ENCODE data around the gene MALRD1. TPM values are rescaled to one million over a fixed set of nuclear protein-coding genes. Genes with fewer than 3 reads are reported as not detected.
"Not testable (repeated sequence)": the region's sequence is repeated elsewhere in the genome, so short reads cannot be mapped to it uniquely, and the experiment has no call there.

The MALRD1 gene
- total RNA-seq, 1 experiment from 2014 or later, result under 0.01 TPM

- H3K4me1 ChIP-seq (replicated peaks), result peaks cover 26% of the 10 kb centered on the region
- no peaks in the 10 kb centered on the region for H3K36me3 ChIP-seq
- H3K27me3 ChIP-seq (replicated peaks), result no peaks in the 10 kb centered on the region
- no peak for DNase-seq (ENCODE audit: low read depth in 1 of 2, low spot score in 2 of 2)
- 0 out of 2 replicates have a peak, but pooled peaks cover 5% of the 10 kb centered on the region for H3K9me3 ChIP-seq (replicated peaks)
- H3K27ac ChIP-seq, result no peak overlapping the region
- H3K4me3 ChIP-seq, result no peak overlapping the region
These were observed 658.8 kb downstream of the MALRD1 start for GRCh38 chr10:19707376-19707775.

DNA sequence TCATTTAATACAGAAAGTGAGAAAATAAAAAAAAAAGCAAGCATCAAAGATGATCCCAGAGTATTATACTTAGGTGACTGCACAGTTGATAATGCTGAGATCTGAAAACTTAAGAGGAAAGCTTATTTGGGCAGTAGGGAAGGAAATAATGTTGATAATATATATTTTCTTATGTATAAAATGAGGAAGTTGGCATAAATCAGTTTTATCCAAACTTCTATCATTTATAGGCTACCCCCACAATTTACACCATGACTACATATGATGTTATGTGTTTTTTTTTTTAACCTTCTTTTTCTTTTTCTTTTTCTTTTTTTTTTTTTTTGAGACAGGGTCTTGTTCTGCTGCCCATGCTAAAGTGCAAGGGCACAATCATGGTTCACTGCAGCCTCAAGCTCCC, 659.4 kb downstream of the MALRD1 start:
- H3K27ac ChIP-seq, result no peak overlapping the region
- H3K4me3 ChIP-seq, result no peak overlapping the region

DNA sequence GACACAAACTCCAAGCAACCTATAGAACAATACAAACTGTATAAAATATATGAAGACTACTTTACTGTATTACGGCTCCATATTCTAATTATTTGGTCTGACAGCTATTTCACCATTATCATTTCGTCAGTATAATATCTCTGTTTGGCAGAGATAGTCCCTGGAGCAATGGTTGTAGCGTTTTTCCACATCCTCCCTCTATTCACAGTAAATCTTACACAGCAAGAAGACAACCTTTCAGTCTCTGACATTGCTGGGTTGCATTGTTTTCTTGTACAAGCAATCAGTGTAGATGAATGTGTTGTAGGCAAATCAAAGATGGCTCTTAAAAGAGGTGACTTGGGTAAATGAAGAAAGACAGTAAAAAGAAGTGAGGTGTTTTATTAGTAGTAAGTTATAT, 662.0 kb downstream of the MALRD1 start:
- Histone ChIP-seq H3K27ac (no peak overlapping the region), H3K4me3 (no peak overlapping the region), H3K9me3 (replicated peaks) (0 out of 2 replicates have a peak, but pooled peaks cover 5% of the 10 kb centered on the region), H3K4me1 (replicated peaks) (no peaks in the 10 kb centered on the region), H3K27me3 (replicated peaks) (no peaks in the 10 kb centered on the region), H3K36me3 (no peaks in the 10 kb centered on the region)
- no peak for DNase-seq (ENCODE audit: low read depth in 1 of 2, low spot score in 2 of 2)

More for the DNA sequence above, 659.4 kb downstream of the MALRD1 start:
- no peak for DNase-seq (ENCODE audit: low read depth in 1 of 2, low spot score in 2 of 2)
- no peaks in the 10 kb centered on the region for H3K36me3 ChIP-seq
- no peaks in the 10 kb centered on the region for H3K27me3 ChIP-seq (replicated peaks)
- peaks cover 20% of the 10 kb centered on the region for H3K4me1 ChIP-seq (replicated peaks)
- H3K9me3 ChIP-seq (replicated peaks), result 0 out of 2 replicates have a peak, but pooled peaks cover 5% of the 10 kb centered on the region

DNA sequence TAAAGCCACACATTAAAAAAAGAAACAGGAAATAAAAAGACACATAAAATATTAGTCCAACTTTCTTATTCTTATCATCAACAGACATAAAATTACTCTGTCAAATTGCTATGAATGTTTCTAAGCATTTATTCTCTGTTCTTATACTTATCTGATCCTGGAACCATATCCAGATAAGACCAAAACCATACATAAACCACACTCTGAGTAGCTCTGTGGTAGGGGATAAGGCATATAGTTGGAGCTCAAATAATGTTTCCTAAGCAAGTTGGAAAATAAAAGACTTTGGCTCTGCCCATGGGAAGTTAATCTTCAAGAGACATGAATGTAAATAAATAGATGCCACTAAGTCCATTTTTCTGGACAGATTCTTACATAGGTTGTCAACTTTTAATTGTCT, 664.6 kb downstream of the MALRD1 start:
- no peak overlapping the region for H3K4me3 ChIP-seq
- H3K27ac ChIP-seq, result no peak overlapping the region
- H3K36me3 ChIP-seq, result no peaks in the 10 kb centered on the region
- no peaks in the 10 kb centered on the region for H3K27me3 ChIP-seq (replicated peaks)
- H3K9me3 ChIP-seq (replicated peaks), result 0 out of 2 replicates have a peak, but pooled peaks cover 5% of the 10 kb centered on the region
- H3K4me1 ChIP-seq (replicated peaks), result no peaks in the 10 kb centered on the region
- no peak for DNase-seq (ENCODE audit: low read depth in 1 of 2, low spot score in 2 of 2)

DNA sequence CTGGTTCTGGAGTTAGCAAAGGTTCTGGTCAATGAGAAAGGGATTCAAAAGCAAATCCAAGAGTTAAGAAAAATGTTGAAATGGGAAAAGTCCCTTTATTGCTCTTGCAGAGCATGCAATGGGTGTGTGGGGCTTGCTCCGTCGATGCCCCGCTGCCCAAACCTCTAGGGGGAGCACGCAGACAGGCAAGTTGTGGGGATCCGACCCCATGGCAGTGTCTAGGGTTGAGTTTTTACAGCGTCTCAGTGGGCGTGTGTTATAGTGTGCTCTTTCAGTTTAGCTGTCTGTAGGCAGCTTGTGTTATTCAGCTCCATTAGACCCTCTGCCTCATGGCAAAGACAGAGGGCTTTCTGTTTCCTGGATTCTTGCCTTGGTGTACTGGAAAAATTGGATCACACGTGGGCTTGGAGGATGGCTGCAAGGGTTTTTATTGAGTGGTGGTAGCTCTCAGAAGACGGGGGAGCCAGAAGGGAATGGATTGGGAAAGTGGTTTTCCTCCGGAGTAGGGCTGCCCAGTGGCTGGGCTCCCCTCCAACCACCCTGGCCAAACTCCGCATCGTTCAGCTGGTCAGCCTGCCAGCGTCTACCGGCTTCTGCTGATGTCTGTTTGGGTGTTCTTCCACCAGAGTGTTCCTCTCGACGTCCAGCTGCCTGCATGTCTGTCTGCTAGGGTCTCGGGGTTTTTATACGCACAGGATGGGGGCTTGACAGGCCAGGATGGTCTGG, 665.4 kb downstream of the MALRD1 start:
- no peak overlapping the region for H3K4me3 ChIP-seq
- H3K27ac ChIP-seq, result no peak overlapping the region
- 0 out of 2 replicates have a peak, but pooled peaks cover 5% of the 10 kb centered on the region for H3K9me3 ChIP-seq (replicated peaks)
- no peaks in the 10 kb centered on the region for H3K27me3 ChIP-seq (replicated peaks)
- H3K36me3 ChIP-seq, result no peaks in the 10 kb centered on the region
- DNase-seq (ENCODE audit: low read depth in 1 of 2, low spot score in 2 of 2), result no peak
- H3K4me1 ChIP-seq (replicated peaks), result no peaks in the 10 kb centered on the region

GRCh38 chr10:19719284-19719683, 670.7 kb downstream of the MALRD1 start:
- peak overlapping the region; percentile 22; the same call in 1 of the 2 replicates for H3K27ac ChIP-seq

GRCh38 chr10:19724287-19724686, 675.7 kb downstream of the MALRD1 start:
- Histone ChIP-seq H3K9me3 (replicated peaks) (no peaks in the 10 kb centered on the region), H3K27me3 (replicated peaks) (no peaks in the 10 kb centered on the region), H3K27ac (no peak overlapping the region), H3K4me3 (no peak overlapping the region), H3K4me1 (replicated peaks) (peaks cover 4% of the 10 kb centered on the region), H3K36me3 (no peaks in the 10 kb centered on the region)
- no peak for DNase-seq (ENCODE audit: low read depth in 1 of 2, low spot score in 2 of 2)

More at GRCh38 chr10:19719284-19719683, 670.7 kb downstream of the MALRD1 start:
- Histone ChIP-seq H3K36me3 (no peaks in the 10 kb centered on the region), H3K4me1 (replicated peaks) (peaks cover 4% of the 10 kb centered on the region), H3K9me3 (replicated peaks) (no peaks in the 10 kb centered on the region), H3K27me3 (replicated peaks) (no peaks in the 10 kb centered on the region), H3K4me3 (no peak overlapping the region)
- DNase-seq (ENCODE audit: low read depth in 1 of 2, low spot score in 2 of 2), result peak in 1 of 2 experiments; percentile 70

- DNase-seq (ENCODE audit: low read depth in 1 of 2, low spot score in 2 of 2), result no peak
- no peak overlapping the region for H3K27ac ChIP-seq
- no peaks in the 10 kb centered on the region for H3K9me3 ChIP-seq (replicated peaks)
These were observed 679.8 kb downstream of the MALRD1 start for GRCh38 chr10:19728376-19728775.

GRCh38 chr10:19728964-19729363, 680.4 kb downstream of the MALRD1 start:
- H3K4me3 ChIP-seq, result no peak overlapping the region
- H3K27me3 ChIP-seq (replicated peaks), result no peaks in the 10 kb centered on the region
- H3K9me3 ChIP-seq (replicated peaks), result no peaks in the 10 kb centered on the region
- H3K36me3 ChIP-seq, result no peaks in the 10 kb centered on the region
- H3K4me1 ChIP-seq (replicated peaks), result peaks cover 10% of the 10 kb centered on the region; the same call in 1 of the 2 replicates
- no peak for DNase-seq (ENCODE audit: low read depth in 1 of 2, low spot score in 2 of 2)
- no peak overlapping the region for H3K27ac ChIP-seq

More at GRCh38 chr10:19728376-19728775, 679.8 kb downstream of the MALRD1 start:
- no peaks in the 10 kb centered on the region for H3K27me3 ChIP-seq (replicated peaks)
- peaks cover 10% of the 10 kb centered on the region; the same call in 1 of the 2 replicates for H3K4me1 ChIP-seq (replicated peaks)
- H3K36me3 ChIP-seq, result no peaks in the 10 kb centered on the region
- H3K4me3 ChIP-seq, result no peak overlapping the region

DNA sequence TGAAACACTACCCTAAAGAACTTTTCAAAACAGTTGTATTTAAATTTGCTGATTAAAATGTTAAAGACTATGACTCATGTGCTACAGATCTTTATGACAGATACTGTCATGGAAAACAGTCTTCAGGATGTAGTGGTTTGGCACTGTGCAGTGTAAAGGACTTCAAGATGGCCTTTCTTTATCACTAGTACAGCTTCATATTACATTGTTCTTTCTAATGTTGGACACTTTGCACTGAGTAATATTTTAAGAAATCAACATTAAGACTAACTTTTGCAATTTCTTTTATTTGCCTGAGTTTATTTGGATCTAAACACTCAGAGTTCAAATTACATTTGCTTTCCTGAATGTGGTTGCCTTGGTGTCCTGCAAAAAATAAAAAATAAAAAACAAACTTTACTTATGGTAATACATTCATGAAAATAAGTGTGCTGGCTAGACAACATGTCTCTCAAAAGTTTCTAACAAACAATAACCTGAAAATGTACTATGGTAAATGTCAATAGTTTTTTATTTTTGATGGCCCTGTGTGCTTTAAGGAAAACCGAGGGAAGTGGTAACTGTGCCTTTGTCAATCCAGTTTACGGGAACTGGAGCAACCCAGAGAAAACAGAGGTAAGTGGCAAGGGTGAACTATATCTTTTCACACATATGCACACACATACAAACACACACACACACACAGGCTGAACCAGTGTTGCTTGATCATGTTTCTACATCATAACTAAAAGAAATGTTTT, 681.7 kb downstream of the MALRD1 start:
- DNase-seq (ENCODE audit: low read depth in 1 of 2, low spot score in 2 of 2), result no peak
- Histone ChIP-seq H3K27ac (no peak overlapping the region), H3K36me3 (no peaks in the 10 kb centered on the region), H3K4me1 (replicated peaks) (peaks cover 10% of the 10 kb centered on the region; the same call in 1 of the 2 replicates), H3K4me3 (no peak overlapping the region), H3K27me3 (replicated peaks) (no peaks in the 10 kb centered on the region), H3K9me3 (replicated peaks) (no peaks in the 10 kb centered on the region)

GRCh38 chr10:19730907-19731217, 682.3 kb downstream of the MALRD1 start:
- H3K9me3 ChIP-seq (replicated peaks), result no peaks in the 10 kb centered on the region
- peaks cover 10% of the 10 kb centered on the region; the same call in 1 of the 2 replicates for H3K4me1 ChIP-seq (replicated peaks)
- no peaks in the 10 kb centered on the region for H3K36me3 ChIP-seq
- H3K27me3 ChIP-seq (replicated peaks), result no peaks in the 10 kb centered on the region
- no peak overlapping the region for H3K27ac ChIP-seq
- no peak overlapping the region for H3K4me3 ChIP-seq
- DNase-seq (ENCODE audit: low read depth in 1 of 2, low spot score in 2 of 2), result peak in 1 of 2 experiments; percentile 2

DNA sequence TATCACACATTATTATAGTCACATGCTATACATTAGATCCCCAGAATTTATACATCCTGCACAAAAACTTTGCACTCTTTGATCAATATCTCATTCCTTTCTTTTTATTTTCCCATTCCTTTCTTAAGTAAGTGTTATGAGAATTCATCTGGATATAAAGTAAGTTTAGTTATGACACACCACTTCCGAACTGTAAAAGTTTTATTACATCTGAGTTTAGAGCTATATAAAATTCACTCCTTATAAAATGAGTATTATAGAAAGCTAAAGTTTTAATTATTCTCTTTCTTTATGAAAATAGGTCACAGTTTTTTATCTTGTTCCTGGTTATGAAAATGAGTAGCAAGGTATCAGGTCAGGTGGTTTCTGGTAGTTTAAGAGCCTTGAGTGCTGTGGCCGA, 683.0 kb downstream of the MALRD1 start:
- H3K4me3 ChIP-seq, result no peak overlapping the region
- DNase-seq (ENCODE audit: low read depth in 1 of 2, low spot score in 2 of 2), result no peak
- no peaks in the 10 kb centered on the region for H3K36me3 ChIP-seq
- peaks cover 10% of the 10 kb centered on the region; the same call in 1 of the 2 replicates for H3K4me1 ChIP-seq (replicated peaks)
- no peaks in the 10 kb centered on the region for H3K27me3 ChIP-seq (replicated peaks)
- no peaks in the 10 kb centered on the region for H3K9me3 ChIP-seq (replicated peaks)
- H3K27ac ChIP-seq, result no peak overlapping the region

DNA sequence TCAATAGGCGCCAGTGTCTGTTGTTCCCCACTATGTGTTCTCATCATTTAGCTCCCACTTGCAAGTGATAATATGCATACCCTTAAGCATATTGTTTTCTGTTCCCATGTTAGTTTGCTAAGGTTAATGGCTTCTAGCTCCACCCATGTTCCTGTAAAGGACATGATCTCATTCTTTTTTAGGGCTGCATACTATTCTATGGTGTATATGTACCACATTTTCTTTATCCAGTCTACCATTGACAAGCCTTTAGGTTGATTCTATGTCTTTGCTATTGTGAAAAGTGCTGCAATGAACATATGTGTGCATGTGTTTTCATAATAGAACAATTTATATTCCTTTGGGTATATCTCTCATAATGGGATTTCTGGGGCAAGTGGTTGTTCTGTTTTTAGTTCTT, 689.8 kb downstream of the MALRD1 start:
- Histone ChIP-seq H3K27me3 (replicated peaks) (no peaks in the 10 kb centered on the region), H3K36me3 (no peaks in the 10 kb centered on the region), H3K4me3 (no peak overlapping the region), H3K27ac (no peak overlapping the region), H3K9me3 (replicated peaks) (no peaks in the 10 kb centered on the region), H3K4me1 (replicated peaks) (no peaks in the 10 kb centered on the region)
- no peak for DNase-seq (ENCODE audit: low read depth in 1 of 2, low spot score in 2 of 2)

GRCh38 chr10:19739232-19739631, 690.6 kb downstream of the MALRD1 start:
- not testable (repeated sequence) for H3K4me3 ChIP-seq; H3K27me3 ChIP-seq (replicated peaks); H3K36me3 ChIP-seq; H3K4me1 ChIP-seq (replicated peaks); H3K9me3 ChIP-seq (replicated peaks); DNase-seq (ENCODE audit: low read depth in 1 of 2, low spot score in 2 of 2); H3K27ac ChIP-seq

Data from SJSA1 (cell line).